K562 (cell line): ENCODE measurements around the gene SLC26A8. TPM values are rescaled to one million over a fixed set of nuclear protein-coding genes. Genes with fewer than 3 reads are reported as not detected.
A peak's percentile ranks its signal among the peaks of the same experiment; 100 is the strongest.

ENCODE experiments used
- CBX2 ChIP-seq: fragments of 200-600 bp; sonication (generic); IDR thresholded peaks from one replicate; pipeline ENCODE4 v1.6.1; 2012; ENCODE audit warnings: mild to moderate bottlenecking, low read length, inconsistent platforms; ENCODE audit not compliant: insufficient read depth, poor library complexity, severe bottlenecking
- HMG20B ChIP-seq: fragments of 250-450 bp; sonication (Bioruptor Pico); IDR thresholded peaks from 2 replicates; pipeline ENCODE4 v1.5.0; 2021; ENCODE audit warnings: mild to moderate bottlenecking
- ILK ChIP-seq: fragments of 450-650 bp; IDR thresholded peaks from 2 replicates; pipeline ENCODE4 v1.6.1; 2016; ENCODE audit warnings: missing genetic modification characterization, low read depth, mild to moderate bottlenecking, missing compliant biosample characterization, moderate library complexity, borderline replicate concordance
- LARP7 ChIP-seq: fragments of 450-650 bp; IDR thresholded peaks from 2 replicates; pipeline ENCODE4 v1.6.1; 2016
- PHTF2 ChIP-seq: fragments of 250-450 bp; sonication (Bioruptor Pico); IDR thresholded peaks from 2 replicates; pipeline ENCODE4 v1.5.0; 2021; ENCODE audit warnings: mild to moderate bottlenecking
- WHSC1 ChIP-seq: IDR thresholded peaks from one replicate; pipeline ENCODE4 v1.6.1; 2012; ENCODE audit warnings: low read length, control low read depth, inconsistent platforms
- ZFP1 ChIP-seq: fragments of 450-650 bp; formaldehyde crosslinking; IDR thresholded peaks from 2 replicates; pipeline ENCODE4 v1.4.0; 2020; ENCODE audit warnings: mild to moderate bottlenecking, mixed read lengths
- ZFP36 ChIP-seq: fragments of 150-350 bp; IDR thresholded peaks from 2 replicates; pipeline ENCODE4 v1.6.1; 2018; ENCODE audit warnings: low read length, low read depth; ENCODE audit not compliant: partially characterized antibody
- ZFPM2 ChIP-seq: fragments of 250-450 bp; sonication (Bioruptor Pico); IDR thresholded peaks from 2 replicates; pipeline ENCODE4 v1.5.1; 2022; ENCODE audit warnings: mild to moderate bottlenecking
- ZNF3 ChIP-seq: fragments of 250-450 bp; sonication (Bioruptor Pico); IDR thresholded peaks from 2 replicates; pipeline ENCODE4 v1.5.0; 2021; ENCODE audit warnings: mild to moderate bottlenecking, moderate library complexity
- ZZZ3 ChIP-seq: fragments of 450-650 bp; IDR thresholded peaks from 2 replicates; pipeline ENCODE4 v1.6.1; 2016; ENCODE audit warnings: antibody characterized with exemption, mild to moderate bottlenecking, moderate library complexity
- polyA plus RNA-seq, 8 experiments: library from polyadenylated mRNA; depleted of rRNA in 4 of 8; stranded (reverse) in 5 of 8; unstranded in 3 of 8; fragments of >200 nt; fragmentation: Nextera tagmentation in 2 of 8; fragmentation: Illumina TruSeq in 1 of 8; extraction: Ambion mirVana in 2 of 8; extraction: Trizol in 1 of 8; gene quantifications; 2 replicates each; pipeline versions ENCODE4 v1.2.1 to v1.2.3, GENCODE V29; 2011 to 2014; ENCODE audit warnings: inconsistent platforms in 1 of 8, missing spikeins in 1 of 8
- total RNA-seq, 7 experiments: library from RNA; depleted of rRNA in 6 of 7; stranded (reverse); fragments of >200 nt in 6 of 7; fragmentation: Illumina TruSeq in 2 of 7; extraction: Trizol in 2 of 7; gene quantifications; 2 replicates each; pipeline versions ENCODE4 v1.2.1 to v1.2.3, GENCODE V29; 2011 to 2021; ENCODE audit warnings: low replicate concordance in 1 of 7
- TF ChIP-seq, protein P1 (sequence below): sonication (generic); formaldehyde crosslinking; IDR thresholded peaks from 2 replicates; pipeline ENCODE4 v1.8.0; 2022; ENCODE audit warnings: mild to moderate bottlenecking, missing genetic modification reagents
- TF ChIP-seq, protein P2 (sequence below): fragments of 250-450 bp; sonication (Bioruptor Pico); IDR thresholded peaks from 2 replicates; pipeline ENCODE4 v1.8.0; 2021; ENCODE audit warnings: moderate library complexity, mild to moderate bottlenecking, inconsistent platforms
- TF ChIP-seq, protein P3 (sequence below): fragments of 200-800 bp; sonication (Bioruptor generic); IDR thresholded peaks from 2 replicates; pipeline ENCODE4 v1.6.1; 2017; ENCODE audit warnings: missing genetic modification characterization, missing compliant biosample characterization
- TF ChIP-seq, protein P4 (sequence below): fragments of 450-650 bp; IDR thresholded peaks from 2 replicates; pipeline ENCODE4 v1.7.0; 2016; ENCODE audit warnings: borderline replicate concordance
- TF ChIP-seq, protein P5 (sequence below): fragments of 450-650 bp; formaldehyde crosslinking; IDR thresholded peaks from 2 replicates; pipeline ENCODE4 v1.4.0; 2020; ENCODE audit warnings: mild to moderate bottlenecking, moderate library complexity
- TF ChIP-seq, protein P6 (sequence below): sonication (generic); formaldehyde crosslinking; IDR thresholded peaks from 2 replicates; pipeline ENCODE4 v1.8.1; 2023; ENCODE audit warnings: mild to moderate bottlenecking, missing genetic modification reagents
- TF ChIP-seq, protein P7 (sequence below): fragments of 250-450 bp; sonication (Bioruptor Pico); IDR thresholded peaks from 2 replicates; pipeline ENCODE4 v1.4.0; 2020; ENCODE audit warnings: mild to moderate bottlenecking, moderate library complexity

Gene SLC26A8
- total and polyA plus RNA-seq, 9 of the 15 experiments (the other 6 are each of a cell fraction or from before 2014, with no cell fraction given), result not detected

DNA sequence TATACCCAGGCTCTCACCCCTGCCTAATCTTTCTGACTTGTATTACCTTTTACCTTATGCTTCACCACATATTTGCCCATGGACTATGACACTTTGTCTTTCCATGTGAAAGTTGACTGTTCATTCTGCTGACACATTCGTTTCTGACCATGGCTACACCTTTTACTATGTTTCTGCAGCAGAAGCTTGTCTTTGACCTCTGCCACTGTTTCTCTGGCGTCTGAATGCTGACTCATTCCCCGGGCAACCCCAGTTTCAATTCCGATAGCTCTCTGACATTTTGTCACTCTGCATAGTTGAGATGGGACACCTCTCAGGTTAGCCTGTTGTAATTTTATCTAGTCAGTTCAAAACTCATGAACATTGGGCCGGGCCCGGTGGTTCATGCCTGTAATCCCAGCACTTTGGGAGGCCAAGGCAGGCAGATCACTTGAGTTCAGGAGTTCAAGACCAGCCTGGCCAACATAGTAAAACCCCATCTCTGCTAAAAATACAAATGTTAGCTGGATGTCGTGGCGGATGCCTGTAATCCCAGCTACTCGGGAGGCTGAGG lies 50.7 kb downstream of the SLC26A8 start (continued):
- TF ChIP-seq, protein P1, sequence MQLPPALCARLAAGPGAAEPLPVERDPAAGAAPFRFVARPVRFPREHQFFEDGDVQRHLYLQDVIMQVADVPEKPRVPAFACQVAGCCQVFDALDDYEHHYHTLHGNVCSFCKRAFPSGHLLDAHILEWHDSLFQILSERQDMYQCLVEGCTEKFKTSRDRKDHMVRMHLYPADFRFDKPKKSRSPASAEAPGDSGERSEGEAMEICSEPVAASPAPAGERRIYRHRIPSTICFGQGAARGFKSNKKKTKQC (CRISPR knock-in tag), result no peak
- no peak for TF ChIP-seq WHSC1
- TF ChIP-seq PHTF2 (CRISPR knock-in tag), result no peak
- TF ChIP-seq ZFPM2 (CRISPR knock-in tag), result no peak
- TF ChIP-seq, protein P2, sequence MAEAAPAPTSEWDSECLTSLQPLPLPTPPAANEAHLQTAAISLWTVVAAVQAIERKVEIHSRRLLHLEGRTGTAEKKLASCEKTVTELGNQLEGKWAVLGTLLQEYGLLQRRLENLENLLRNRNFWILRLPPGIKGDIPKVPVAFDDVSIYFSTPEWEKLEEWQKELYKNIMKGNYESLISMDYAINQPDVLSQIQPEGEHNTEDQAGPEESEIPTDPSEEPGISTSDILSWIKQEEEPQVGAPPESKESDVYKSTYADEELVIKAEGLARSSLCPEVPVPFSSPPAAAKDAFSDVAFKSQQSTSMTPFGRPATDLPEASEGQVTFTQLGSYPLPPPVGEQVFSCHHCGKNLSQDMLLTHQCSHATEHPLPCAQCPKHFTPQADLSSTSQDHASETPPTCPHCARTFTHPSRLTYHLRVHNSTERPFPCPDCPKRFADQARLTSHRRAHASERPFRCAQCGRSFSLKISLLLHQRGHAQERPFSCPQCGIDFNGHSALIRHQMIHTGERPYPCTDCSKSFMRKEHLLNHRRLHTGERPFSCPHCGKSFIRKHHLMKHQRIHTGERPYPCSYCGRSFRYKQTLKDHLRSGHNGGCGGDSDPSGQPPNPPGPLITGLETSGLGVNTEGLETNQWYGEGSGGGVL (CRISPR knock-in tag), result no peak
- no peak for TF ChIP-seq HMG20B (CRISPR knock-in tag)
- TF ChIP-seq, protein P3, sequence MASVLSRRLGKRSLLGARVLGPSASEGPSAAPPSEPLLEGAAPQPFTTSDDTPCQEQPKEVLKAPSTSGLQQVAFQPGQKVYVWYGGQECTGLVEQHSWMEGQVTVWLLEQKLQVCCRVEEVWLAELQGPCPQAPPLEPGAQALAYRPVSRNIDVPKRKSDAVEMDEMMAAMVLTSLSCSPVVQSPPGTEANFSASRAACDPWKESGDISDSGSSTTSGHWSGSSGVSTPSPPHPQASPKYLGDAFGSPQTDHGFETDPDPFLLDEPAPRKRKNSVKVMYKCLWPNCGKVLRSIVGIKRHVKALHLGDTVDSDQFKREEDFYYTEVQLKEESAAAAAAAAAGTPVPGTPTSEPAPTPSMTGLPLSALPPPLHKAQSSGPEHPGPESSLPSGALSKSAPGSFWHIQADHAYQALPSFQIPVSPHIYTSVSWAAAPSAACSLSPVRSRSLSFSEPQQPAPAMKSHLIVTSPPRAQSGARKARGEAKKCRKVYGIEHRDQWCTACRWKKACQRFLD (CRISPR knock-in tag), result 0 out of 2 replicates have a peak, but pooled peaks have one; percentile 33
- no peak for TF ChIP-seq ZFP1 (CRISPR knock-in tag)
- TF ChIP-seq ZZZ3, result no peak
- no peak for TF ChIP-seq CBX2
- no peak for TF ChIP-seq ILK (tag)
- TF ChIP-seq LARP7, result no peak
- no peak for TF ChIP-seq ZNF3 (CRISPR knock-in tag)
- TF ChIP-seq ZFP36, result no peak
- TF ChIP-seq, protein P4, sequence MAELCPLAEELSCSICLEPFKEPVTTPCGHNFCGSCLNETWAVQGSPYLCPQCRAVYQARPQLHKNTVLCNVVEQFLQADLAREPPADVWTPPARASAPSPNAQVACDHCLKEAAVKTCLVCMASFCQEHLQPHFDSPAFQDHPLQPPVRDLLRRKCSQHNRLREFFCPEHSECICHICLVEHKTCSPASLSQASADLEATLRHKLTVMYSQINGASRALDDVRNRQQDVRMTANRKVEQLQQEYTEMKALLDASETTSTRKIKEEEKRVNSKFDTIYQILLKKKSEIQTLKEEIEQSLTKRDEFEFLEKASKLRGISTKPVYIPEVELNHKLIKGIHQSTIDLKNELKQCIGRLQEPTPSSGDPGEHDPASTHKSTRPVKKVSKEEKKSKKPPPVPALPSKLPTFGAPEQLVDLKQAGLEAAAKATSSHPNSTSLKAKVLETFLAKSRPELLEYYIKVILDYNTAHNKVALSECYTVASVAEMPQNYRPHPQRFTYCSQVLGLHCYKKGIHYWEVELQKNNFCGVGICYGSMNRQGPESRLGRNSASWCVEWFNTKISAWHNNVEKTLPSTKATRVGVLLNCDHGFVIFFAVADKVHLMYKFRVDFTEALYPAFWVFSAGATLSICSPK, result no peak
- TF ChIP-seq, protein P5, sequence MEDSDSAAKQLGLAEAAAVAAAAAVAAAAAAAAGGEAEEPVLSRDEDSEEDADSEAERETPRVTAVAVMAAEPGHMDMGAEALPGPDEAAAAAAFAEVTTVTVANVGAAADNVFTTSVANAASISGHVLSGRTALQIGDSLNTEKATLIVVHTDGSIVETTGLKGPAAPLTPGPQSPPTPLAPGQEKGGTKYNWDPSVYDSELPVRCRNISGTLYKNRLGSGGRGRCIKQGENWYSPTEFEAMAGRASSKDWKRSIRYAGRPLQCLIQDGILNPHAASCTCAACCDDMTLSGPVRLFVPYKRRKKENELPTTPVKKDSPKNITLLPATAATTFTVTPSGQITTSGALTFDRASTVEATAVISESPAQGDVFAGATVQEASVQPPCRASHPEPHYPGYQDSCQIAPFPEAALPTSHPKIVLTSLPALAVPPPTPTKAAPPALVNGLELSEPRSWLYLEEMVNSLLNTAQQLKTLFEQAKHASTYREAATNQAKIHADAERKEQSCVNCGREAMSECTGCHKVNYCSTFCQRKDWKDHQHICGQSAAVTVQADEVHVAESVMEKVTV (CRISPR knock-in tag), result no peak
- TF ChIP-seq, protein P6, sequence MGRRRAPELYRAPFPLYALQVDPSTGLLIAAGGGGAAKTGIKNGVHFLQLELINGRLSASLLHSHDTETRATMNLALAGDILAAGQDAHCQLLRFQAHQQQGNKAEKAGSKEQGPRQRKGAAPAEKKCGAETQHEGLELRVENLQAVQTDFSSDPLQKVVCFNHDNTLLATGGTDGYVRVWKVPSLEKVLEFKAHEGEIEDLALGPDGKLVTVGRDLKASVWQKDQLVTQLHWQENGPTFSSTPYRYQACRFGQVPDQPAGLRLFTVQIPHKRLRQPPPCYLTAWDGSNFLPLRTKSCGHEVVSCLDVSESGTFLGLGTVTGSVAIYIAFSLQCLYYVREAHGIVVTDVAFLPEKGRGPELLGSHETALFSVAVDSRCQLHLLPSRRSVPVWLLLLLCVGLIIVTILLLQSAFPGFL (CRISPR knock-in tag), result no peak
- TF ChIP-seq, protein P7, sequence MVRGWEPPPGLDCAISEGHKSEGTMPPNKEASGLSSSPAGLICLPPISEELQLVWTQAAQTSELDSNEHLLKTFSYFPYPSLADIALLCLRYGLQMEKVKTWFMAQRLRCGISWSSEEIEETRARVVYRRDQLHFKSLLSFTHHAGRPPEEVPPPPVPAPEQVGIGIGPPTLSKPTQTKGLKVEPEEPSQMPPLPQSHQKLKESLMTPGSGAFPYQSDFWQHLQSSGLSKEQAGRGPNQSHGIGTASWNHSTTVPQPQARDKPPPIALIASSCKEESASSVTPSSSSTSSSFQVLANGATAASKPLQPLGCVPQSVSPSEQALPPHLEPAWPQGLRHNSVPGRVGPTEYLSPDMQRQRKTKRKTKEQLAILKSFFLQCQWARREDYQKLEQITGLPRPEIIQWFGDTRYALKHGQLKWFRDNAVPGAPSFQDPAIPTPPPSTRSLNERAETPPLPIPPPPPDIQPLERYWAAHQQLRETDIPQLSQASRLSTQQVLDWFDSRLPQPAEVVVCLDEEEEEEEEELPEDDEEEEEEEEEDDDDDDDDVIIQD (CRISPR knock-in tag), result no peak
